Karpas-422 (cell line): ENCODE results near the gene LRP1B. TPM values are rescaled to one million over a fixed set of nuclear protein-coding genes. Genes with fewer than 3 reads are reported as not detected.
"Not testable (repeated sequence)": the region's sequence is repeated elsewhere in the genome, so short reads cannot be mapped to it uniquely, and the experiment has no call there.

Experiments
- DNase-seq: peaks from one replicate; pipeline ENCODE4 v3.0.0-alpha.2; 2015
- H2AFZ ChIP-seq: fragments of 200-600 bp; sonication (generic); 2 replicates; pipeline ENCODE4 v1.6.1; 2014; ENCODE audit warnings: antibody characterized with exemption, low read length, mixed read lengths
- H3K27ac ChIP-seq: fragments of 200-600 bp; sonication (generic); 2 replicates; pipeline ENCODE4 v1.5.1; 2014; ENCODE audit warnings: mild to moderate bottlenecking, low read length, moderate library complexity
- H3K27me3 ChIP-seq: fragments of 200-600 bp; sonication (generic); 2 replicates; pipeline ENCODE4 v1.6.1; 2014; ENCODE audit warnings: low read length, mixed read lengths
- H3K36me3 ChIP-seq: fragments of 200-600 bp; sonication (generic); 2 replicates; pipeline ENCODE4 v1.6.1; 2014; ENCODE audit warnings: low read length, mixed read lengths; ENCODE audit not compliant: insufficient read depth
- H3K4me1 ChIP-seq: fragments of 200-600 bp; sonication (generic); 2 replicates; pipeline ENCODE4 v1.6.1; 2014; ENCODE audit warnings: mild to moderate bottlenecking, low read length, mixed read lengths
- H3K4me2 ChIP-seq: fragments of 200-600 bp; sonication (generic); 2 replicates; pipeline ENCODE4 v1.6.1; 2014; ENCODE audit warnings: low read length, low read depth, mild to moderate bottlenecking; ENCODE audit not compliant: poor library complexity, severe bottlenecking
- H3K4me3 ChIP-seq: fragments of 200-600 bp; sonication (generic); 2 replicates; pipeline ENCODE4 v1.5.1; 2014; ENCODE audit warnings: mild to moderate bottlenecking, antibody characterized with exemption, low read length, mixed read lengths
- H3K79me2 ChIP-seq: fragments of 200-600 bp; sonication (generic); 2 replicates; pipeline ENCODE4 v1.6.1; 2014; ENCODE audit warnings: mild to moderate bottlenecking, low read length, mixed read lengths
- H3K9ac ChIP-seq: fragments of 200-600 bp; sonication (generic); 2 replicates; pipeline ENCODE4 v1.6.0; 2014; ENCODE audit warnings: low read length
- H3K9me2 ChIP-seq: fragments of 200-600 bp; sonication (generic), shearing (Covaris generic); replicated peaks from 2 replicates; pipeline ENCODE4 v1.6.0; 2014; ENCODE audit warnings: mild to moderate bottlenecking, low read length, moderate library complexity; ENCODE audit not compliant: insufficient read depth
- H3K9me3 ChIP-seq: fragments of 300-700, 200-600 bp; sonication (generic); 2 replicates; pipeline ENCODE4 v1.6.1; 2014; ENCODE audit warnings: low read length, mixed read lengths
- H4K20me1 ChIP-seq: fragments of 200-600 bp; sonication (generic); 2 replicates; pipeline ENCODE4 v1.6.1; 2014; ENCODE audit warnings: mild to moderate bottlenecking, antibody characterized with exemption, low read length, low read depth; ENCODE audit not compliant: insufficient read depth
- total RNA-seq: library from RNA; depleted of rRNA; stranded (reverse); fragments of >200 nt; shearing (Covaris generic); gene quantifications from 2 replicates; pipeline ENCODE4 v1.2.3, GENCODE V29; 2014; ENCODE audit warnings: low replicate concordance

The LRP1B gene
- total RNA-seq, 1 experiment from 2014 or later, result not detected

DNA sequence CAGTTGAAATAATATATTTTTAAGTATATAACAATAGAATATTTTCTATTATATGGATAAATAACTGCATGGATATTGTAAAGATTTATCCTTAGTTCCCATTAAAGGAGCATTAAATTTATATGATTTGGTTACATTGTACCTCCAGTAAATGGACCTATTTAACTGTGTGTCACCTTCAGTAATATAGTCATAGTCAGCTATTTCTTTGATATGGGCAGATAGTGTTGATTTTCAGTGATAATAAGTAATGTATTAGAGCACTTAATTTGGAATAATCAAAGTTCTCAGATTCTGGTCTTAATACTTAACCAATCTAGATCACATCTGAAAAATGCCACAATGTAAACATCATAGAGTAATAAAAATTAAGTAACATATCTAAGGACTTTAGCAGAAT is 1823.3 kb downstream of the LRP1B start:
- DNase-seq, result no peak
- Histone ChIP-seq H3K79me2 (no peaks in the 10 kb centered on the region), H4K20me1 (no peaks in the 10 kb centered on the region), H2AFZ (no peak overlapping the region), H3K4me2 (no peak overlapping the region), H3K9ac (no peak overlapping the region), H3K4me1 (no peaks in the 10 kb centered on the region), H3K4me3 (no peak overlapping the region), H3K9me2 (no peaks in the 10 kb centered on the region), H3K36me3 (no peaks in the 10 kb centered on the region), H3K9me3 (peaks cover 12% of the 10 kb centered on the region), H3K27me3 (no peaks in the 10 kb centered on the region), H3K27ac (no peak overlapping the region)

DNA sequence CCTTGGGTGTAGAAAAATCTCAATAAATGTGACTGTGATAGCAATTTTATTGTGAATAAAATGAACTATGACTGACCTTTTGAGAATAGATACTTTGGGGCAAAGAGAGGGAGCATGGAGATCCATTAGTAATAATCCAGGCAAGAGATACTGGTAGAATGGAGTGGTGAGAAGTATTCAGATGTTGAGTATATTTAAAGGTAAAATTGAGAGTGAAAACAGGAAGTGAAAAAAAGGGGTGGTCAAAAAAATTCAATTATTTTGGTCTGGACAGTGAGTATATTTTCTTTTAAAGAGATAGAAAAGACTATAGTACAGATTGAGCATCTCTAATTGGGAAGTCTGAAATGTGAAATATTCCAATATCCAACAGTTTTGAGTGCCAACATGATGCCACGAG is 1835.0 kb downstream of the LRP1B start:
- no peak overlapping the region for H2AFZ ChIP-seq
- no peak for DNase-seq
- no peaks in the 10 kb centered on the region for H3K27me3 ChIP-seq
- H3K36me3 ChIP-seq, result no peaks in the 10 kb centered on the region
- no peaks in the 10 kb centered on the region for H3K9me2 ChIP-seq
- H3K9ac ChIP-seq, result no peak overlapping the region
- H3K9me3 ChIP-seq, result peaks cover 37% of the 10 kb centered on the region
- no peaks in the 10 kb centered on the region for H4K20me1 ChIP-seq
- H3K79me2 ChIP-seq, result no peaks in the 10 kb centered on the region
- H3K4me3 ChIP-seq, result no peak overlapping the region
- H3K27ac ChIP-seq, result no peak overlapping the region
- no peak overlapping the region for H3K4me2 ChIP-seq
- H3K4me1 ChIP-seq, result no peaks in the 10 kb centered on the region

DNA sequence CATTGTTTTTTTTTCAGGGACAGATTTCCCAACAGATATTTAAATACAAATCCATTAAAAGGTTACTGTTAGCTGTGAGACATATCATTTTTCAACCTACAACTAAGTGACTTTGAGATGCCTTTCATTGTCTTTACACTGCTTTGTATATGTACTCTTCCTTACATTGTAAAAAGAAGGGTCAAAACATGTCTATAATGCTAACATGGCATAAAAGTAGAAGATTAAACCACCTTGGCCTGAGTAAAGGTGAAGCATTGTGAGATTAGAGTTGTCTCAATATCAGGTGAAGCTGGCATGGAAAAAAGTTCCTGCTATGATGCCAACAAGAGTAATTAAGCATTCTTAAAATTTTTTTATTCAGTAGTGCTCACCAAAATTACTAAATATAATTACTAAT is 1842.1 kb downstream of the LRP1B start:
- H3K4me2 ChIP-seq, result no peak overlapping the region
- no peak overlapping the region for H3K27ac ChIP-seq
- H4K20me1 ChIP-seq, result no peaks in the 10 kb centered on the region
- no peaks in the 10 kb centered on the region for H3K79me2 ChIP-seq
- peaks cover 13% of the 10 kb centered on the region for H3K9me3 ChIP-seq
- no peak overlapping the region for H3K9ac ChIP-seq
- H2AFZ ChIP-seq, result no peak overlapping the region
- no peaks in the 10 kb centered on the region for H3K27me3 ChIP-seq
- no peaks in the 10 kb centered on the region for H3K9me2 ChIP-seq
- H3K4me1 ChIP-seq, result no peaks in the 10 kb centered on the region
- H3K36me3 ChIP-seq, result no peaks in the 10 kb centered on the region
- DNase-seq, result no peak
- no peak overlapping the region for H3K4me3 ChIP-seq

DNA sequence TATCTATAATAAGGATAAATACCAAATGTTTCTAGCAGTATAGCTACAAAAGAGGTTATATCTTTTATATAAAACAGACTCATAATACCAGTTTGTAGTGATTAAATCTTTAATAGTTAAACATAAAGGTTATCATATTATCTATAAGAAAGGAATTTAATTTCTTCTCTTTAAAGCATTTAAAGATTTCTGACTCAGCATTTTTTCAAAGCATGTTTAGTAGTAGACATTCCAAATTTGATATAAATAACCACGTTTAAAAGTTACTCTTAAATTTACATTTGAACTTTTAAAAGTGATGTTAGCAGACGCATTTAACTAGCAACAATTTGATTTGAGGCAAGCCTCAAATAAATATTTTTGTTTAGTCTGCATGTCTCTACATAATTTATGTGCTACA is 1842.6 kb downstream of the LRP1B start:
- Histone ChIP-seq H3K9me3 (peaks cover 13% of the 10 kb centered on the region), H4K20me1 (no peaks in the 10 kb centered on the region), H3K27ac (no peak overlapping the region), H3K79me2 (no peaks in the 10 kb centered on the region), H2AFZ (no peak overlapping the region), H3K4me1 (no peaks in the 10 kb centered on the region), H3K9ac (no peak overlapping the region), H3K36me3 (no peaks in the 10 kb centered on the region), H3K9me2 (no peaks in the 10 kb centered on the region), H3K27me3 (no peaks in the 10 kb centered on the region), H3K4me2 (no peak overlapping the region), H3K4me3 (no peak overlapping the region)
- DNase-seq, result no peak

DNA sequence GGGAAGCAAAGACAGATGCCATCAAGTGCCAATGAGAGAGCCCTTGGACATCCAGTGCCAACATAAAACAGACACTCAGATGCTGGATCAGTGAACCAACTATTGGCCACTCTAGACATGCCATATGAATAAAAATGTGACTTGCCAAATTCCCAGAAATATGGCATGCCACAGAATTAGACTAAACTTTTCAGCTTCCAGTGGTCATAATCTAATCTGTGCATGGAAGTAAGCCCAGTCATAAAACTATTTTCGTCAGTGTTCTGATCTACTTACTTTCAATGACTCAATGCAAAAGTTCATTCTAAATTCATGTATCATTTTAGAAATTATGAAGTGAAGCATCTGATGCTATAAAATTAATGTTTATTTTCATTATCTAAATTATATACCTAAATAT is 1844.4 kb downstream of the LRP1B start:
- H3K27ac ChIP-seq, result no peak overlapping the region
- H3K4me1 ChIP-seq, result no peaks in the 10 kb centered on the region
- peaks cover 5% of the 10 kb centered on the region; the same call in 1 of the 2 replicates for H3K9me3 ChIP-seq
- H4K20me1 ChIP-seq, result no peaks in the 10 kb centered on the region
- H2AFZ ChIP-seq, result no peak overlapping the region
- no peaks in the 10 kb centered on the region for H3K36me3 ChIP-seq
- no peak overlapping the region for H3K9ac ChIP-seq
- no peak for DNase-seq
- no peaks in the 10 kb centered on the region for H3K27me3 ChIP-seq
- no peaks in the 10 kb centered on the region for H3K9me2 ChIP-seq
- no peak overlapping the region for H3K4me2 ChIP-seq
- H3K4me3 ChIP-seq, result no peak overlapping the region
- no peaks in the 10 kb centered on the region for H3K79me2 ChIP-seq

DNA sequence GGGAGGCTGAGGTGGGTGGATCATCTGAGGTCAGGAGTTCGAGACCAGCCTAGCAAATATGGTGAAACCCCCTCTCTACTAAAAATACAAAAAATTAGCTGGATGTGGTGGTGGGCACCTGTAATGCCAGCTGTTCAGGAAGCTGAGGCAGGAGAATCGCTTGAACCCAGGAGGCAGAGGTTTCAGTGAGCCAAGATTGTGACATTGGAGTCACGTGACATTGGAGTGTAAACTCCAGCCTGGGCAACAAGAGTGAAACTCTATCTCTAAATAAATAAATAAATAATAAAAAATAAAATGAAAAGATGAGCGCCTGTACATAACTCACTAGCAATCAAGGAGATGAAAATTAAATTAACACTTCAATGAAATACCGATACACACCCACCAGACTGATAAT is 1853.5 kb downstream of the LRP1B start:
- peaks cover 12% of the 10 kb centered on the region for H3K9me3 ChIP-seq
- H3K27me3 ChIP-seq, H3K9me2 ChIP-seq, H3K79me2 ChIP-seq, H4K20me1 ChIP-seq, H3K4me3 ChIP-seq, H3K36me3 ChIP-seq, H3K27ac ChIP-seq, DNase-seq, H2AFZ ChIP-seq, H3K4me1 ChIP-seq, H3K4me2 ChIP-seq, H3K9ac ChIP-seq: not testable (repeated sequence)

DNA sequence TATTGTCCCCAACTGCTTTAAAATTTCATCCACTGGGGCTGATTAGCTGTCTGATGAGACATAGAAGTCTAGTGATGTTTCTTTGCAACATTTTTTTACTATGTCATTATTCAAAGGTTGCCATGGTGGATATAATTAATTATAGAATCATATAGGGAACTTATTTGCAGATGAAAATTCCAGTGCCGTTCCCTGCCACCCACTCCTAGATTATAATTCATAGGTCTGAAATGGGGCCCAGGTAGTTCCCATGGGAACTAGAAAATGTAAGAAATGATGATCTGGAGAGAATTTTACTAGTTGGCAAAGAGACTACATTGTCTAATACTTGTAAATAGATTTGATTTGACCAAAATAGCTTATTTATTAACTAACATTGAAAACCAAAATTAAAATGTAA is 1854.2 kb downstream of the LRP1B start:
- no peaks in the 10 kb centered on the region for H3K9me2 ChIP-seq
- H3K9me3 ChIP-seq, result peaks cover 12% of the 10 kb centered on the region
- no peak for DNase-seq
- H3K36me3 ChIP-seq, result no peaks in the 10 kb centered on the region
- no peak overlapping the region for H3K4me3 ChIP-seq
- no peak overlapping the region for H3K27ac ChIP-seq
- H2AFZ ChIP-seq, result no peak overlapping the region
- no peak overlapping the region for H3K9ac ChIP-seq
- H3K4me1 ChIP-seq, result no peaks in the 10 kb centered on the region
- H3K27me3 ChIP-seq, result no peaks in the 10 kb centered on the region
- no peak overlapping the region for H3K4me2 ChIP-seq
- no peaks in the 10 kb centered on the region for H4K20me1 ChIP-seq
- no peaks in the 10 kb centered on the region for H3K79me2 ChIP-seq

DNA sequence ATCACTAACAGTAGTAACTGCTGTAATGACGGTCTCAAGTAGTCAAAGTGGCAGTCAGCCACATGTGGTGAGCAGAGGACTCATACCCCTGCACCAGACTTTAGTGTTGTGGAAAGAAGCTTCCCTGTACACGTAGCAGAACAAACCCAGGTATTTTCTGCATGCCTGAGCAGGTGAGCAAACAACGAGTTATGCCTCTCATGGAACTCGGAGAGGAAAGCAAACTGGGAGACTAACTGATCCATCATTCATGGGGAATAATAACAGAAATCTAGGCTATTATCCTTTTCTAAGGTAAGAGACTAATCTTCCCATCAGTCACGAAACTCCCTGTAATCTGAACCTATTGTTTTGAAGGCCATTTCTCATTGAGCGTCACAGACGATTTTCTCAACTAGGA is 1855.4 kb downstream of the LRP1B start:
- no peaks in the 10 kb centered on the region for H4K20me1 ChIP-seq
- H3K4me1 ChIP-seq, result no peaks in the 10 kb centered on the region
- no peak overlapping the region for H3K4me3 ChIP-seq
- no peaks in the 10 kb centered on the region for H3K79me2 ChIP-seq
- H3K9me2 ChIP-seq, result no peaks in the 10 kb centered on the region
- no peaks in the 10 kb centered on the region for H3K27me3 ChIP-seq
- no peaks in the 10 kb centered on the region for H3K36me3 ChIP-seq
- no peak overlapping the region for H3K27ac ChIP-seq
- no peak for DNase-seq
- H3K9me3 ChIP-seq, result peaks cover 8% of the 10 kb centered on the region
- no peak overlapping the region for H3K4me2 ChIP-seq
- no peak overlapping the region for H2AFZ ChIP-seq
- no peak overlapping the region for H3K9ac ChIP-seq

DNA sequence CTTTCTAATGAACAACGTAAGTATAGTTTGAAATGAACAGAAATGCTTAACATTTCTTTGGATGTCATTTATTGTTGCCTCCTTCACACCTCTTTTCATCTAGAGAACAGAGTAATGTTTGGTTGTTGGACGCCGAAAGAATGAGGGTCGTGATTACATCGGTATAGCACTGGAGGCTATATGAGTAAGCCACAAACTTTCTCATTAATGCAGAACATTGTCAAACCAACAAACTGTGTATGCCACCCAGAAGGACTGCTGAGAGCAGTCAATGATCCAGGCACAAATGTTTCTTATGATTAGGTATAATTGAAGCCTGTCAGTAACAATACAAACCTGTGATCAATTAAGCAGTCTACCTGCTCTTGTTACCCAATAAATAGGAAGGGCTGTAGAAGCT is 1855.9 kb downstream of the LRP1B start:
- peaks cover 6% of the 10 kb centered on the region for H3K9me3 ChIP-seq

More for the DNA sequence above, 1855.9 kb downstream of the LRP1B start:
- Histone ChIP-seq H3K9ac (no peak overlapping the region), H3K9me2 (no peaks in the 10 kb centered on the region), H3K4me3 (no peak overlapping the region), H3K27me3 (no peaks in the 10 kb centered on the region), H3K4me1 (no peaks in the 10 kb centered on the region), H3K36me3 (no peaks in the 10 kb centered on the region), H2AFZ (no peak overlapping the region), H3K4me2 (no peak overlapping the region), H4K20me1 (no peaks in the 10 kb centered on the region), H3K27ac (no peak overlapping the region), H3K79me2 (no peaks in the 10 kb centered on the region)
- no peak for DNase-seq
